Measurements from ENCODE around the gene IGFL4.

Gene IGFL4

GRCh38 chr19:46017874-46018675 lies 22.7 kb downstream of the IGFL4 start:
- Mint-ChIP-seq H3K27ac (no peak overlapping the region), H3K36me3 (peaks cover 21% of the 10 kb centered on the region), H3K4me1 (peaks cover 33% of the 10 kb centered on the region), H3K4me3 (no peak overlapping the region), H3K27me3 (peaks cover 38% of the 10 kb centered on the region), H3K9me3 (no peaks in the 10 kb centered on the region)
- no peak for ATAC-seq

GRCh38 chr19:46017095-46017429 lies 23.7 kb downstream of the IGFL4 start:
- peaks cover 33% of the 10 kb centered on the region for H3K4me1 Mint-ChIP-seq
- peaks cover 21% of the 10 kb centered on the region for H3K36me3 Mint-ChIP-seq
- H3K27me3 Mint-ChIP-seq: peaks cover 28% of the 10 kb centered on the region
- no peaks in the 10 kb centered on the region for H3K9me3 Mint-ChIP-seq
- H3K4me3 Mint-ChIP-seq: peak overlapping the region; percentile 81
- no peak for ATAC-seq
- H3K27ac Mint-ChIP-seq: no peak overlapping the region

DNA sequence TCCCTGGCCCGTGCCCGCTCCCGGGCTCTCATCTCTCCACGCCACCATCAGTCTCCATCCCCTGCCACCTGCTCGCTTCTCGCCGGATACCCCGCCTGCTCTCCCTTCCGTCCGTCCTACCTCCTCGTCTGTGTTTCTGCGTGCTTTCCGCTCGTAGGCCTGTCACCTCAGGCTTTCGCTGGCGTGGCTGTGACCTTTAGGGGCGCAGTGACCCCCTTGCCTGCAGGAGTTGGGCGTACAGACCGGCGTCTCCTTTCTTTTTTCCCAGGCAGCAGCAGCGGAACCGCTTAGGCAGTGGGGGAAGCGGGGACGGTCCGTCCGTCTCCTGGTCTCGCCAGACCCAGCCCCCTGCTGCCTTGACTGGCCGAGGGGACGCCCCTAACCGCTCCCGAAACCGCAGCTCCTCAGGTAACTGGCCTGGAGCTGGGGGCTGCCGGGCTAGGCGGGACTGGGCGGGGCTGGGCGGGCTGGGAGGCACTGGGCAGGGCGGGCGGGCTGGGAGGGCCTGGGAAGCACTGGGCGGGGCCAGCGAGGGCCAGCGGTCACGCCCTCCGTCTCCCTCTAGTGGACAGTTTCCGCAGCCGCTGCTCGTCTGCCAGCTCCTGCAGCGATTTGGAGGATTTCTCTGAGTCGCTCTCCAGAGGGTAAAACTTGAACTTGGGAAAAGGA lies 24.2 kb downstream of the IGFL4 start:
- Mint-ChIP-seq H3K4me3 (peak overlapping the region; percentile 81), H3K36me3 (peaks cover 24% of the 10 kb centered on the region), H3K27ac (peak overlapping the region; percentile 28), H3K4me1 (peaks cover 33% of the 10 kb centered on the region), H3K27me3 (peaks cover 27% of the 10 kb centered on the region), H3K9me3 (no peaks in the 10 kb centered on the region)
- peak; percentile 80 for ATAC-seq

DNA sequence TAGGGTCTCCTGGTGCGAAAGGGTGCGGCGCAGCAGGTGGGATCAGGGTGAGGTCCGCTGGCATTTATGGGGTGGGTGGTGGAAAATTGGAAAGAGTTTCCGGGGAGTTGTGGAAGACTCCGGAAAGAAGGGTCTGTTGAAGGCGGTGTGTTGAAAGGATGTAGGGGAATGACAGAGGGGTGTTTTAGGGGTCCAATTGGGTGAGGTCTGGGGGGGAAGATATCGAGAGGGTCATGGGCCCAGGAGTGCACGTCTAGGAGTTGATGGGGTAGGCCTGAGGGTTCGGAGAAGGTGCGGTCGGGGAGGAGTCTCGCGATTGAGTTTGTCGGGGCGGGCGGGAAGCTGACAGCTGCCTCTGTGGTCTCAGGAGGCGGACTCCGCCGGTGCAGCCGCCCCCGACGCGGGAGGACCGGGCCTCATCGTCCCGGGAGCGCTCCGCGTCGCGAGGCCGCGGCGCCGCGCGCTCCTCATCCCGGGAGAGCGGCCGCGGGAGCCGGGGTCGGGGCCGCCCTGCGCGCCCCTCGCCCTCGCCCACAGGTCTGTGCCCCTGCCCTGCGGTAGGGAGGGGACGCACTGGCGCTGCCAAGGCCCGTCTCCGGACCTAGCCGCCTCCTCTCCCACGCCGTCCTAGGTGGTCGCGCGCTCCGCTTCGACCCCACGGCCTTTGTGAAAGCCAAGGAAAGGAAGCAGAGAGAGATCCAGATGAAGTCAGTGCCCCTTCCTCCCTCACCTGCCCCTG lies 24.9 kb downstream of the IGFL4 start:
- peak; percentile 48 for ATAC-seq
- Mint-ChIP-seq H3K27me3 (peaks cover 27% of the 10 kb centered on the region), H3K36me3 (peaks cover 31% of the 10 kb centered on the region), H3K9me3 (no peaks in the 10 kb centered on the region), H3K27ac (peak overlapping the region; percentile 28), H3K4me1 (peaks cover 33% of the 10 kb centered on the region), H3K4me3 (peak overlapping the region; percentile 81)

GRCh38 chr19:46014941-46015686 lies 25.7 kb downstream of the IGFL4 start:
- Mint-ChIP-seq H3K9me3 (no peaks in the 10 kb centered on the region), H3K4me3 (peak overlapping the region; percentile 77), H3K36me3 (peaks cover 39% of the 10 kb centered on the region), H3K27me3 (peaks cover 27% of the 10 kb centered on the region), H3K27ac (no peak overlapping the region), H3K4me1 (peaks cover 33% of the 10 kb centered on the region)
- peak; percentile 48 for ATAC-seq

- Mint-ChIP-seq H3K4me3 (peak overlapping the region; percentile 77), H3K27me3 (peaks cover 27% of the 10 kb centered on the region), H3K27ac (no peak overlapping the region), H3K9me3 (no peaks in the 10 kb centered on the region), H3K36me3 (peaks cover 39% of the 10 kb centered on the region), H3K4me1 (peaks cover 35% of the 10 kb centered on the region)
- ATAC-seq: no peak
Measured at GRCh38 chr19:46014534-46014933, 26.3 kb downstream of the IGFL4 start.

- peaks cover 11% of the 10 kb centered on the region for H3K4me1 Mint-ChIP-seq
- peaks cover 6% of the 10 kb centered on the region for H3K27me3 Mint-ChIP-seq
- peaks cover 50% of the 10 kb centered on the region for H3K36me3 Mint-ChIP-seq
- no peaks in the 10 kb centered on the region for H3K9me3 Mint-ChIP-seq
- ATAC-seq: no peak
- H3K4me3 Mint-ChIP-seq: no peak overlapping the region
- H3K27ac Mint-ChIP-seq: no peak overlapping the region
Measured at GRCh38 chr19:46009530-46010510, 31.0 kb downstream of the IGFL4 start.

DNA sequence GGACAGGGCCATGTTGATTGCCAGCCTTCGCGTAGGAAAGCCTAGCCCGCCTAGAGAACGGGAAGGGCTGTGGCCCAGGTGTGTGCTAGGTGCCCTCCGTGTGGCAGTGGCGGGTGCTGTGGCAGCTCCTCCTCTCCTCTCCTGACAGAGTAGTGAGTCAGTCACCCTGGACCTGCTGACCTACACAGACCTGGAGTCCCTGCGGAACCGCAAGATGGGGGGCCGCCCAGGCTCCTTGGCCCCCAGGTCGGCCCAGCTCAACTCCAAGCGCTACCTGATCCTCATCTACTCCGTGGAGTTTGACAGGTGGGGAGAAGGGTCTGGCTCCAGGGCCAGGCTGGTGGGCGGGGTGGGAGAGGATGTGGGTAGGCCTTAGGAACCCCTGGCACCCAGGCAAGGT lies 34.4 kb downstream of the IGFL4 start:
- Mint-ChIP-seq H3K4me3 (no peak overlapping the region), H3K27ac (no peak overlapping the region)

DNA sequence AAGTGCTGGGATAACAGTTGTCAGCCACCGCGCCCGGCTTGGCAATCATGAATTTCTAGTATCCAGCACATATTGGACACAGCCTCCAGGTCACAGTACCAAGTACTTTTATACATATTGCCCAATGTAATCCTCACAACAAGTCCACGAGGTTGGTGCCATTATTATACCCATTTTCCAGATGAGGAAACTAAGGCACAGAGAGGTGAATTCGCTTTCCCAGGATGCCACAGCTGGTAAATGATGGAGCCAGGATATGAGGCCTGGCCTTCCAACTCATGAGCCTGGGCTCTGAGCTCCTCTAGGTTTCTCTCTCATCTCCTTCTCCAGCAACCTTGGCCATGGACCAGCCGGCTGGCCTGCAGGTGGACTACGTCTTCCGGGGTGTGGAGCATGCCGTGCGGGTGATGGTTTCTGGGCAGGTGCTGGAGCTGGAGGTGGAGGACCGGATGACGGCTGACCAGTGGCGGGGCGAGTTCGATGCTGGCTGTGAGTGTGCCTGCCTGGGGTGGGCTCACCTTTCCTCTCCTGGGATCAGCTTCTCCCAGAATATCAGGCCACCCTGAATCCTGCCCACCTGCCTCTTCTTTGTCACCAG lies 38.0 kb downstream of the IGFL4 start:
- Mint-ChIP-seq H3K4me1 (peaks cover 27% of the 10 kb centered on the region), H3K36me3 (peaks cover 49% of the 10 kb centered on the region), H3K9me3 (no peaks in the 10 kb centered on the region), H3K27me3 (peaks cover 26% of the 10 kb centered on the region), H3K4me3 (no peak overlapping the region), H3K27ac (no peak overlapping the region)
- no peak for ATAC-seq

More for the DNA sequence above, 34.4 kb downstream of the IGFL4 start:
- Mint-ChIP-seq H3K4me1 (peaks cover 6% of the 10 kb centered on the region), H3K27me3 (no peaks in the 10 kb centered on the region), H3K9me3 (no peaks in the 10 kb centered on the region), H3K36me3 (peaks cover 46% of the 10 kb centered on the region)
- no peak for ATAC-seq

GRCh38 chr19:46000491-46001246 lies 40.1 kb downstream of the IGFL4 start:
- no peaks in the 10 kb centered on the region for H3K9me3 Mint-ChIP-seq
- peaks cover 26% of the 10 kb centered on the region for H3K27me3 Mint-ChIP-seq
- H3K4me3 Mint-ChIP-seq: peak overlapping the region; percentile 59
- H3K36me3 Mint-ChIP-seq: peaks cover 41% of the 10 kb centered on the region
- peaks cover 27% of the 10 kb centered on the region for H3K4me1 Mint-ChIP-seq
- H3K27ac Mint-ChIP-seq: peak overlapping the region; percentile 28
- peak; percentile 82 for ATAC-seq

GRCh38 chr19:45999653-46000121 lies 41.1 kb downstream of the IGFL4 start:
- ATAC-seq: no peak
- Mint-ChIP-seq H3K4me3 (peak overlapping the region; percentile 46), H3K9me3 (no peaks in the 10 kb centered on the region), H3K4me1 (peaks cover 27% of the 10 kb centered on the region), H3K27ac (no peak overlapping the region), H3K36me3 (peaks cover 41% of the 10 kb centered on the region), H3K27me3 (peaks cover 26% of the 10 kb centered on the region)

- ATAC-seq: no peak
- Mint-ChIP-seq H3K27me3 (peaks cover 26% of the 10 kb centered on the region), H3K36me3 (peaks cover 41% of the 10 kb centered on the region), H3K27ac (no peak overlapping the region), H3K4me3 (no peak overlapping the region), H3K4me1 (peaks cover 27% of the 10 kb centered on the region), H3K9me3 (no peaks in the 10 kb centered on the region)
Measured at GRCh38 chr19:45998834-45999233, 42.0 kb downstream of the IGFL4 start.

- H3K4me1 Mint-ChIP-seq: peaks cover 27% of the 10 kb centered on the region
- peaks cover 36% of the 10 kb centered on the region for H3K36me3 Mint-ChIP-seq
- ATAC-seq: no peak
- peaks cover 26% of the 10 kb centered on the region for H3K27me3 Mint-ChIP-seq
- H3K27ac Mint-ChIP-seq: no peak overlapping the region
- no peaks in the 10 kb centered on the region for H3K9me3 Mint-ChIP-seq
- H3K4me3 Mint-ChIP-seq: peak overlapping the region; percentile 10
Measured at GRCh38 chr19:45996933-45997332, 43.9 kb downstream of the IGFL4 start.
